HepG2 (cell line): Measurements from ENCODE around the gene LTB4R2. TPM values are rescaled to one million over a fixed set of nuclear protein-coding genes. Genes with fewer than 3 reads are reported as not detected.

Source experiments
- ATF1 ChIP-seq: IDR thresholded peaks from 2 replicates; pipeline ENCODE4 v1.6.1; 2016; ENCODE audit warnings: mild to moderate bottlenecking, control low read depth
- ATF7 ChIP-seq, 2 experiments: fragments of 450-650 bp in 1 of 2; sonication (generic) in 1 of 2; formaldehyde crosslinking in 1 of 2; IDR thresholded peaks; 2 replicates each; pipeline versions ENCODE4 v1.4.0 to v1.6.1; 2016 to 2020; ENCODE audit warnings: antibody characterized with exemption in 1 of 2, mild to moderate bottlenecking in 1 of 2, missing genetic modification reagents in 1 of 2
- ELF4 ChIP-seq: sonication (generic); formaldehyde crosslinking; IDR thresholded peaks from 2 replicates; pipeline ENCODE4 v1.5.0; 2020; ENCODE audit warnings: missing genetic modification reagents, mild to moderate bottlenecking, moderate library complexity, borderline replicate concordance
- GPN1 ChIP-seq: sonication (generic); formaldehyde crosslinking; IDR thresholded peaks from 2 replicates; pipeline ENCODE4 v1.5.1; 2020; ENCODE audit warnings: missing genetic modification reagents, borderline replicate concordance
- KAT8 ChIP-seq: IDR thresholded peaks from 2 replicates; pipeline ENCODE4 v1.6.1; 2016; ENCODE audit warnings: missing genetic modification reagents, missing compliant biosample characterization
- KDM1A ChIP-seq: IDR thresholded peaks from 2 replicates; pipeline ENCODE4 v1.6.1; 2016; ENCODE audit warnings: missing compliant biosample characterization
- KDM6A ChIP-seq: IDR thresholded peaks from 2 replicates; pipeline ENCODE4 v1.6.1; 2016; ENCODE audit warnings: low read depth
- MEF2D ChIP-seq: sonication (generic); formaldehyde crosslinking; IDR thresholded peaks from 2 replicates; pipeline ENCODE4 v1.5.1; 2020; ENCODE audit warnings: mild to moderate bottlenecking, missing genetic modification reagents
- MIER2 ChIP-seq: IDR thresholded peaks from 2 replicates; pipeline ENCODE4 v1.6.1; 2016; ENCODE audit warnings: missing biosample characterization, missing genetic modification reagents
- MYNN ChIP-seq: sonication (generic); formaldehyde crosslinking; IDR thresholded peaks from 2 replicates; pipeline ENCODE4 v1.4.0; 2020; ENCODE audit warnings: mild to moderate bottlenecking, low read depth, missing genetic modification reagents
- NRL ChIP-seq: sonication (generic); formaldehyde crosslinking; IDR thresholded peaks from 2 replicates; pipeline ENCODE4 v1.5.0; 2020; ENCODE audit warnings: missing genetic modification reagents, mild to moderate bottlenecking, moderate library complexity, borderline replicate concordance
- POLR2A ChIP-seq, 2 experiments: IDR thresholded peaks; 2 replicates each; pipeline ENCODE4 v1.6.1; 2011; ENCODE audit warnings: low read depth in 2 of 2, low read length in 2 of 2, mild to moderate bottlenecking in 1 of 2, moderate library complexity in 1 of 2; ENCODE audit not compliant: insufficient read depth in 1 of 2
- RBM39 ChIP-seq: fragments of 200-400 bp; formaldehyde crosslinking; IDR thresholded peaks from one replicate; pipeline ENCODE4 v1.6.1; 2018; ENCODE audit warnings: antibody characterized with exemption, mild to moderate bottlenecking, low read depth, low read length; ENCODE audit not compliant: poor library complexity, severe bottlenecking
- SOX5 ChIP-seq: IDR thresholded peaks from 2 replicates; pipeline ENCODE4 v1.6.1; 2016; ENCODE audit warnings: borderline replicate concordance
- ZFY ChIP-seq: sonication (generic); formaldehyde crosslinking; IDR thresholded peaks from 2 replicates; pipeline ENCODE4 v1.4.0; 2020; ENCODE audit warnings: missing genetic modification reagents
- ZNF335 ChIP-seq: sonication (generic); formaldehyde crosslinking; IDR thresholded peaks from 2 replicates; pipeline ENCODE4 v1.4.0; 2020; ENCODE audit warnings: missing genetic modification reagents
- ZNF354B ChIP-seq: sonication (generic); formaldehyde crosslinking; IDR thresholded peaks from 2 replicates; pipeline ENCODE4 v1.8.0; 2022; ENCODE audit warnings: mild to moderate bottlenecking, missing genetic modification reagents
- ZNF44 ChIP-seq: sonication (generic); formaldehyde crosslinking; IDR thresholded peaks from 2 replicates; pipeline ENCODE4 v1.5.1; 2020; ENCODE audit warnings: mild to moderate bottlenecking, missing genetic modification reagents
- ZNF546 ChIP-seq: sonication (generic); formaldehyde crosslinking; conservative IDR thresholded peaks from 2 replicates; pipeline ENCODE4 v1.8.1; 2023; ENCODE audit warnings: mild to moderate bottlenecking, missing genetic modification reagents
- ZNF619 ChIP-seq: sonication (generic); formaldehyde crosslinking; IDR thresholded peaks from 2 replicates; pipeline ENCODE4 v1.4.0; 2020; ENCODE audit warnings: mild to moderate bottlenecking, missing genetic modification reagents
- polyA plus RNA-seq, 8 experiments: library from polyadenylated mRNA; depleted of rRNA in 3 of 8; stranded (reverse) in 7 of 8; unstranded in 1 of 8; fragments of >200 nt; fragmentation: Illumina TruSeq in 4 of 8; extraction: Trizol in 4 of 8; gene quantifications; 2 replicates each; pipeline versions ENCODE4 v1.2.1 to v1.2.3, GENCODE V29; 2011 to 2016; ENCODE audit warnings: low read depth in 4 of 8, missing spikeins in 1 of 8, mixed read lengths in 1 of 8; ENCODE audit not compliant: insufficient read depth in 1 of 8
- total RNA-seq, 5 experiments: library from RNA; depleted of rRNA; stranded (reverse); fragments of >200 nt; fragmentation: Illumina TruSeq; extraction: Trizol; gene quantifications; 2 replicates each; pipeline ENCODE4 v1.2.3, GENCODE V29; 2016; ENCODE audit warnings: low read depth in 1 of 5
- TF ChIP-seq, protein P1 (sequence below): sonication (generic); formaldehyde crosslinking; IDR thresholded peaks from 2 replicates; pipeline ENCODE4 v1.8.0; 2023; ENCODE audit warnings: mild to moderate bottlenecking, missing genetic modification reagents
- TF ChIP-seq, protein P2 (sequence below): sonication (generic); formaldehyde crosslinking; IDR thresholded peaks from 2 replicates; pipeline ENCODE4 v1.5.0; 2020; ENCODE audit warnings: mild to moderate bottlenecking, missing genetic modification reagents
- TF ChIP-seq, protein P3 (sequence below), 2 experiments: sonication (generic) in 1 of 2; formaldehyde crosslinking in 1 of 2; IDR thresholded peaks; 2 replicates each; pipeline versions ENCODE4 v1.4.0 to v1.6.1; 2016 to 2020; ENCODE audit warnings: borderline replicate concordance in 1 of 2, low read depth in 1 of 2, mild to moderate bottlenecking in 1 of 2, missing genetic modification reagents in 1 of 2

Gene LTB4R2
- total and polyA plus RNA-seq, 2 of the 13 experiments (the other 11 are each of a cell fraction or from before 2014, with no cell fraction given), result 3.9 to 6.9 TPM

DNA sequence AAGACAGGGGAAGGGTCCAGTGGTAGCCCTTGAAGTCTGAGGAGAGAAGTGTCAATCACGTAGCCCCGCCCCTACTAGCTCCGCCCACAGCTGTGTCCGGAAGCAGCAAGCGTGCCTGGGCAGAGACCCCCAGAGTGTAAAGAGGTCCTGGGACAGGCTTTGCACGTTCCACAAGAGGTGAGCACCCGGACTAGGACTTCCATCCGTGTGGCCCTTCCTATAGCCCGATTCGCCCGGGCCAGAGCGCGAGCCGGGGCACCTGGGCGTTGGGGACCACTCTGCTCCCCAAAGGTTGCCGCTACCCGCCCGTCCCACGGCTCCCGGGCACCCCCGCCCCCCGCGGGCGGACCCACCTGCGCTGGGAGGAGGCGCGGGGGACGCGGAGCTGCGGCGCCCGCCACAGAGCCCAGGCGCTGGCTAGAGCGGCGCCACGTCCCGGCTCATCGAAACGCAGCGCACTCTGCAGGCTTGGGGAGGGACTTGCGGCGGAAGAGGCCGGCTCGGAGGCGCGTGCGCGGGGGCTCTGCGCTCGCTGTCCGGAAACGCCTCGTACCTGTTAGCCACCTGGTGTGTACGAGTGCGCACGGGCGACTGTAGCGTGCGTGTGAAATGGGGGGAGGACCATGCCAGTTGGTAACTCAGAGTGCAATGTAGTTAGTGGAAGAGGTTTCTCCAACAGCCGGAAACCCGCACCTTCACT is 38.7 kb upstream of the LTB4R2 start, which contains the start of gene RABGGTA (continued):
- TF ChIP-seq NRL (CRISPR knock-in tag) (peak; percentile 99), ZNF354B (CRISPR knock-in tag) (peak; percentile 99), GPN1 (CRISPR knock-in tag) (peak; percentile 87; the same call in 1 of the 2 replicates), ATF7 (IDR thresholded peaks at IDR 0.05) (no peak), ATF7 (CRISPR knock-in tag; IDR thresholded peaks at IDR 0.05) (peak; percentile 90), RBM39 (peak; percentile 100), ZNF619 (peak; percentile 99), ZNF335 (CRISPR knock-in tag) (peak; percentile 96), MYNN (peak; percentile 87), ATF1 (no peak), MEF2D (CRISPR knock-in tag) (peak; percentile 98), KAT8 (CRISPR knock-in tag) (peak; percentile 99), MIER2 (peak; percentile 91), ZNF546 (CRISPR knock-in tag) (peak; percentile 100), SOX5 (peak; percentile 89), ZNF44 (CRISPR knock-in tag) (peak; percentile 93), POLR2A (IDR thresholded peaks at IDR 0.05; ENCODE audit: insufficient read depth in 1 of 2, low read depth in 2 of 2, low read length in 2 of 2) (peak in 1 of 2 experiments; percentile 96; a peak in 2 of 4 replicates), KDM1A (CRISPR knock-in tag) (peak; percentile 74; the same call in 1 of the 2 replicates), KDM6A (CRISPR knock-in tag) (peak; percentile 53; the same call in 1 of the 2 replicates), ZFY (CRISPR knock-in tag) (peak; percentile 91), ELF4 (CRISPR knock-in tag) (peak; percentile 97)
- TF ChIP-seq, protein P1, sequence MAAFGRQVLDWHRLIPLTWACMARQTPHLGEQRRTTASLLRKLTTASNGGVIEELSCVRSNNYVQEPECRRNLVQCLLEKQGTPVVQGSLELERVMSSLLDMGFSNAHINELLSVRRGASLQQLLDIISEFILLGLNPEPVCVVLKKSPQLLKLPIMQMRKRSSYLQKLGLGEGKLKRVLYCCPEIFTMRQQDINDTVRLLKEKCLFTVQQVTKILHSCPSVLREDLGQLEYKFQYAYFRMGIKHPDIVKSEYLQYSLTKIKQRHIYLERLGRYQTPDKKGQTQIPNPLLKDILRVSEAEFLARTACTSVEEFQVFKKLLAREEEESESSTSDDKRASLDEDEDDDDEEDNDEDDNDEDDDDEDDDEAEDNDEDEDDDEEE (CRISPR knock-in tag), result peak; percentile 100
- TF ChIP-seq, protein P2, sequence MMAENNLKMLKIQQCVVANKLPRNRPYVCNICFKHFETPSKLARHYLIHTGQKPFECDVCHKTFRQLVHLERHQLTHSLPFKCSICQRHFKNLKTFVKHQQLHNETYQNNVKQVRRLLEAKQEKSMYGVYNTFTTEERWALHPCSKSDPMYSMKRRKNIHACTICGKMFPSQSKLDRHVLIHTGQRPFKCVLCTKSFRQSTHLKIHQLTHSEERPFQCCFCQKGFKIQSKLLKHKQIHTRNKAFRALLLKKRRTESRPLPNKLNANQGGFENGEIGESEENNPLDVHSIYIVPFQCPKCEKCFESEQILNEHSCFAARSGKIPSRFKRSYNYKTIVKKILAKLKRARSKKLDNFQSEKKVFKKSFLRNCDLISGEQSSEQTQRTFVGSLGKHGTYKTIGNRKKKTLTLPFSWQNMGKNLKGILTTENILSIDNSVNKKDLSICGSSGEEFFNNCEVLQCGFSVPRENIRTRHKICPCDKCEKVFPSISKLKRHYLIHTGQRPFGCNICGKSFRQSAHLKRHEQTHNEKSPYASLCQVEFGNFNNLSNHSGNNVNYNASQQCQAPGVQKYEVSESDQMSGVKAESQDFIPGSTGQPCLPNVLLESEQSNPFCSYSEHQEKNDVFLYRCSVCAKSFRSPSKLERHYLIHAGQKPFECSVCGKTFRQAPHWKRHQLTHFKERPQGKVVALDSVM (CRISPR knock-in tag), result peak; percentile 84
- TF ChIP-seq, protein P3, sequence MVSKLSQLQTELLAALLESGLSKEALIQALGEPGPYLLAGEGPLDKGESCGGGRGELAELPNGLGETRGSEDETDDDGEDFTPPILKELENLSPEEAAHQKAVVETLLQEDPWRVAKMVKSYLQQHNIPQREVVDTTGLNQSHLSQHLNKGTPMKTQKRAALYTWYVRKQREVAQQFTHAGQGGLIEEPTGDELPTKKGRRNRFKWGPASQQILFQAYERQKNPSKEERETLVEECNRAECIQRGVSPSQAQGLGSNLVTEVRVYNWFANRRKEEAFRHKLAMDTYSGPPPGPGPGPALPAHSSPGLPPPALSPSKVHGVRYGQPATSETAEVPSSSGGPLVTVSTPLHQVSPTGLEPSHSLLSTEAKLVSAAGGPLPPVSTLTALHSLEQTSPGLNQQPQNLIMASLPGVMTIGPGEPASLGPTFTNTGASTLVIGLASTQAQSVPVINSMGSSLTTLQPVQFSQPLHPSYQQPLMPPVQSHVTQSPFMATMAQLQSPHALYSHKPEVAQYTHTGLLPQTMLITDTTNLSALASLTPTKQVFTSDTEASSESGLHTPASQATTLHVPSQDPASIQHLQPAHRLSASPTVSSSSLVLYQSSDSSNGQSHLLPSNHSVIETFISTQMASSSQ (IDR thresholded peaks at IDR 0.05; ENCODE audit: low read depth), result peak; percentile 46; the same call in 1 of the 2 replicates
- TF ChIP-seq, protein P3 (CRISPR knock-in tag; IDR thresholded peaks at IDR 0.05; ENCODE audit: borderline replicate concordance), result peak; percentile 96
